ENCODE measurements around the gene MEIS1.

- TF ChIP-seq CTCF (IDR thresholded peaks at IDR 0.05; ENCODE audit: low read length) (no peak), EZH2 (optimal IDR thresholded peaks at IDR 0.05; ENCODE audit: low read depth, low read length) (no peak)
Measured at GRCh38 chr2:66481100-66481549, 46.2 kb downstream of the MEIS1 start.
